ENCODE measurements around the gene OR6Q1. TPM values are rescaled to one million over a fixed set of nuclear protein-coding genes. Genes with fewer than 3 reads are reported as not detected.

The OR6Q1 gene
- total and polyA plus RNA-seq, 9 of the 15 experiments (the other 6 are each of a cell fraction or from before 2014, with no cell fraction given), result not detected

DNA sequence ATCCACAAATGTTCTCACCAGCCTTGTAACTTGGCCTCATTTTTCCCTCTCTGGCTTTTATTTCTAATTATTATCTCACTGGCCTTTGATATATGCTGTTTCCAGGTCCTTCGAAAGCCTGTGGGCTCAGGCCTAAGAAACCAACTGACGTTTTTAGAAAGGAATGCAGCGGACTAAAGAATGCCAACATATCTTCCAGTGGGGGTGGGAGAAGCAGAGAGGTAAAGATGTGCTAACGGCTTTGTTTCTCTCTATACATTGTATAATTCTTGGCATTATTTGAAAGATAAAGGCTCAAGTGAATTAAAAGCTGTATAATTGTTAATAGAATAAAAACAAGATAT is 28.2 kb downstream of the OR6Q1 start:
- no peak overlapping the region for H2AFZ ChIP-seq (ENCODE audit: low read depth, low read length)
- H3K4me3 ChIP-seq, result no peak overlapping the region
- in situ Hi-C loops (cut with MboI) (no loop called here), intact Hi-C loops (cut with micrococcal nuclease) (no loop called here)
- no peaks in the 10 kb centered on the region for H3K4me1 ChIP-seq (replicated peaks in 1 of 2; ENCODE audit: control insufficient read depth in 2 of 2, insufficient read depth in 2 of 2, low read length in 2 of 2)
- no peak for FAIRE-seq
- no peak for TF ChIP-seq SAFB (IDR thresholded peaks at IDR 0.05; ENCODE audit: borderline replicate concordance, low read depth, low read length)
- no peak for TF ChIP-seq ZNF224 (CRISPR knock-in tag; IDR thresholded peaks at IDR 0.05)
- TF ChIP-seq, protein P1, sequence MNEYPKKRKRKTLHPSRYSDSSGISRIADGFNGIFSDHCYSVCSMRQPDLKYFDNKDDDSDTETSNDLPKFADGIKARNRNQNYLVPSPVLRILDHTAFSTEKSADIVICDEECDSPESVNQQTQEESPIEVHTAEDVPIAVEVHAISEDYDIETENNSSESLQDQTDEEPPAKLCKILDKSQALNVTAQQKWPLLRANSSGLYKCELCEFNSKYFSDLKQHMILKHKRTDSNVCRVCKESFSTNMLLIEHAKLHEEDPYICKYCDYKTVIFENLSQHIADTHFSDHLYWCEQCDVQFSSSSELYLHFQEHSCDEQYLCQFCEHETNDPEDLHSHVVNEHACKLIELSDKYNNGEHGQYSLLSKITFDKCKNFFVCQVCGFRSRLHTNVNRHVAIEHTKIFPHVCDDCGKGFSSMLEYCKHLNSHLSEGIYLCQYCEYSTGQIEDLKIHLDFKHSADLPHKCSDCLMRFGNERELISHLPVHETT (CRISPR knock-in tag; conservative IDR thresholded peaks at IDR 0.05 in 1 of 2, IDR thresholded peaks at IDR 0.05 in 1 of 2), result no peak
- no peak for DNase-seq (ENCODE audit: extremely low read depth in 1 of 4, low spot score in 3 of 4)
- POLR2A ChIA-PET, result interaction anchor here (0.5 kb wide), 2 partner anchors 30 to 423 kb away, joined by 3 read pairs; no protein-coding TSS in a partner anchor
- CTCF ChIA-PET (ENCODE audit: low intra/inter-chr PET ratio), result interaction anchor here (0.6 kb wide), 2 partner anchors 197 to 714 kb away, joined by 5 to 6 read pairs; no protein-coding TSS in a partner anchor
- H4K20me1 ChIP-seq (replicated peaks; ENCODE audit: control insufficient read depth, insufficient read depth, low read length), result no peaks in the 10 kb centered on the region
- 0% methylated on average over 4 of the region's 4 CpGs for WGBS (ENCODE audit: insufficient coverage, low coverage, missing lambda C conversion rate)
- no peak for ATAC-seq
- no peaks in the 10 kb centered on the region for H3K9me3 ChIP-seq (replicated peaks; ENCODE audit: control insufficient read depth, insufficient read depth, low read depth, low read length)
- H3K27me3 ChIP-seq (ENCODE audit: control insufficient read depth in 2 of 2, insufficient read depth in 2 of 2, low read length in 2 of 2), result no peaks in the 10 kb centered on the region
- H3K36me3 ChIP-seq (ENCODE audit: control insufficient read depth, insufficient read depth, low read length), result no peaks in the 10 kb centered on the region
- no peak overlapping the region for H3K27ac ChIP-seq (ENCODE audit: extremely low read depth, low read depth, low read length)
- H3K79me2 ChIP-seq (ENCODE audit: control insufficient read depth, insufficient read depth, low read length), result no peaks in the 10 kb centered on the region
- no peak overlapping the region for H3K4me2 ChIP-seq (ENCODE audit: insufficient read depth, low read length)
- H3K9ac ChIP-seq (ENCODE audit: insufficient read depth in 1 of 2, low read depth in 2 of 2, low read length in 2 of 2), result no peak overlapping the region
- no TSS peak for BruUV-seq (replicated peaks)
- no peaks in the 10 kb centered on the region for H3K9me1 ChIP-seq (ENCODE audit: control insufficient read depth, insufficient read depth, low read length)

DNA sequence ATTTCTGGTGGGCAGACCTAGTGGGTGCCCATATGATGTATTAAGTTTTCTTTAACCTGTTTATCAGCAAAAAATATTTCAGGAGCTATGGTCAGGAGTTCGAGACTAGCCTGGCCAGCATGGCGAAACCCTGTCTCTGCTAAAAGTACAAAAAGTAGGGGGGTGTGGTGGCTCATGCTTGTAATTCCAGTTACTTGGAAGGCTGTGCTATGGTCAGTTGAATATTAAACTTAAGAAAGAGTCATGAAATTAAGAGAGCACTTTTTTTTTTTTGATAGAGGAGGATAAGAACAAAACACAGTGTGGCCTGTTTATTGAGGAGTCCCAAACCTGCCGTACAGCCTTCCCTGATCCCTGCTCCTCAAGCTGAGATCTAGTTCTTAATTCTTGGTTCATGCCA is 29.8 kb downstream of the OR6Q1 start:
- no peak overlapping the region for H3K4me3 ChIP-seq
- ChIA-PET POLR2A (interaction anchor here (0.6 kb wide), 1 partner anchor 419 kb away, joined by 3 read pairs; no protein-coding TSS in a partner anchor), CTCF (ENCODE audit: low intra/inter-chr PET ratio) (no interaction called here)
- ATAC-seq (no peak), DNase-seq (ENCODE audit: extremely low read depth in 1 of 4, low spot score in 3 of 4) (no peak), FAIRE-seq (no peak)
- no peaks in the 10 kb centered on the region for H3K4me1 ChIP-seq (replicated peaks in 1 of 2; ENCODE audit: control insufficient read depth in 2 of 2, insufficient read depth in 2 of 2, low read length in 2 of 2)
- no peak overlapping the region for H3K27ac ChIP-seq (ENCODE audit: extremely low read depth, low read depth, low read length)
- H3K36me3 ChIP-seq (ENCODE audit: control insufficient read depth, insufficient read depth, low read length), result no peaks in the 10 kb centered on the region
- no TSS peak for BruUV-seq (replicated peaks)
- WGBS (ENCODE audit: insufficient coverage, low coverage, missing lambda C conversion rate), result 2% methylated on average over 3 of the region's 3 CpGs
- H3K9me3 ChIP-seq (replicated peaks; ENCODE audit: control insufficient read depth, insufficient read depth, low read depth, low read length), result no peaks in the 10 kb centered on the region
- in situ Hi-C loops (cut with MboI), result no loop called here
- intact Hi-C loops (cut with micrococcal nuclease), result loop anchor here (10.0 kb wide), 2 partner anchors 226 to 396 kb away; partner anchors contain the start of gene ZDHHC5
- no peak overlapping the region for H2AFZ ChIP-seq (ENCODE audit: low read depth, low read length)
- H3K9me1 ChIP-seq (ENCODE audit: control insufficient read depth, insufficient read depth, low read length), result no peaks in the 10 kb centered on the region
- H3K79me2 ChIP-seq (ENCODE audit: control insufficient read depth, insufficient read depth, low read length), result no peaks in the 10 kb centered on the region
- TF ChIP-seq, protein P2, sequence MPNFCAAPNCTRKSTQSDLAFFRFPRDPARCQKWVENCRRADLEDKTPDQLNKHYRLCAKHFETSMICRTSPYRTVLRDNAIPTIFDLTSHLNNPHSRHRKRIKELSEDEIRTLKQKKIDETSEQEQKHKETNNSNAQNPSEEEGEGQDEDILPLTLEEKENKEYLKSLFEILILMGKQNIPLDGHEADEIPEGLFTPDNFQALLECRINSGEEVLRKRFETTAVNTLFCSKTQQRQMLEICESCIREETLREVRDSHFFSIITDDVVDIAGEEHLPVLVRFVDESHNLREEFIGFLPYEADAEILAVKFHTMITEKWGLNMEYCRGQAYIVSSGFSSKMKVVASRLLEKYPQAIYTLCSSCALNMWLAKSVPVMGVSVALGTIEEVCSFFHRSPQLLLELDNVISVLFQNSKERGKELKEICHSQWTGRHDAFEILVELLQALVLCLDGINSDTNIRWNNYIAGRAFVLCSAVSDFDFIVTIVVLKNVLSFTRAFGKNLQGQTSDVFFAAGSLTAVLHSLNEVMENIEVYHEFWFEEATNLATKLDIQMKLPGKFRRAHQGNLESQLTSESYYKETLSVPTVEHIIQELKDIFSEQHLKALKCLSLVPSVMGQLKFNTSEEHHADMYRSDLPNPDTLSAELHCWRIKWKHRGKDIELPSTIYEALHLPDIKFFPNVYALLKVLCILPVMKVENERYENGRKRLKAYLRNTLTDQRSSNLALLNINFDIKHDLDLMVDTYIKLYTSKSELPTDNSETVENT (CRISPR knock-in tag; IDR thresholded peaks at IDR 0.05), result no peak
- TF ChIP-seq PTBP1 (IDR thresholded peaks at IDR 0.05; ENCODE audit: low read depth, low read length), result no peak
- no peaks in the 10 kb centered on the region for H4K20me1 ChIP-seq (replicated peaks; ENCODE audit: control insufficient read depth, insufficient read depth, low read length)
- H3K27me3 ChIP-seq (ENCODE audit: control insufficient read depth in 2 of 2, insufficient read depth in 2 of 2, low read length in 2 of 2), result no peaks in the 10 kb centered on the region
- H3K4me2 ChIP-seq (ENCODE audit: insufficient read depth, low read length), result no peak overlapping the region
- no peak overlapping the region for H3K9ac ChIP-seq (ENCODE audit: insufficient read depth in 1 of 2, low read depth in 2 of 2, low read length in 2 of 2)

Measured in K562 (cell line).